Measurements from ENCODE around the gene PTDSS2. TPM values are rescaled to one million over a fixed set of nuclear protein-coding genes. Genes with fewer than 3 reads are reported as not detected.
A peak's percentile ranks its signal among the peaks of the same experiment; 100 is the strongest.

The PTDSS2 gene
- total and polyA plus RNA-seq, 9 of the 15 experiments (the other 6 are each of a cell fraction or from before 2014, with no cell fraction given), result 0.45 to 53.9 (median 17.2) TPM

- TF ChIP-seq POLR2AphosphoS5 (IDR thresholded peaks at IDR 0.05; ENCODE audit: control insufficient read depth, insufficient read depth, low read depth, low read length) (peak; percentile 52; the same call in 1 of the 2 replicates), ATF2 (CRISPR knock-in tag; IDR thresholded peaks at IDR 0.05) (peak; percentile 58; the same call in 1 of the 2 replicates), TFAP4 (CRISPR knock-in tag; IDR thresholded peaks at IDR 0.05; ENCODE audit: borderline replicate concordance) (peak; percentile 79; the same call in 1 of the 2 replicates), SRSF7 (optimal IDR thresholded peaks at IDR 0.05; ENCODE audit: low read depth, low read length) (no peak), ZFP36 (IDR thresholded peaks at IDR 0.05; ENCODE audit: low read depth, low read length, partially characterized antibody) (no peak), ZBTB1 (CRISPR knock-in tag; IDR thresholded peaks at IDR 0.05; ENCODE audit: borderline replicate concordance, low read depth) (no peak; the same call in 1 of the 2 replicates), NEUROD1 (IDR thresholded peaks at IDR 0.05; ENCODE audit: borderline replicate concordance, low read depth, low read length, partially characterized antibody) (peak; percentile 48), KLF10 (CRISPR knock-in tag; IDR thresholded peaks at IDR 0.05) (no peak), EP300 (IDR thresholded peaks at IDR 0.05; ENCODE audit: low read length) (no peak), ZBTB17 (CRISPR knock-in tag; IDR thresholded peaks at IDR 0.05) (peak; percentile 23; the same call in 1 of the 2 replicates), PYGO2 (tag; IDR thresholded peaks at IDR 0.05) (no peak), MXI1 (IDR thresholded peaks at IDR 0.05; ENCODE audit: low read depth, low read length) (0 out of 2 replicates have a peak, but pooled peaks have one; percentile 57), SMARCC2 (IDR thresholded peaks at IDR 0.05; ENCODE audit: low read depth) (no peak), MCM7 (IDR thresholded peaks at IDR 0.05) (no peak), RUNX1 (IDR thresholded peaks at IDR 0.05; ENCODE audit: low read depth) (no peak), POLR2H (tag; IDR thresholded peaks at IDR 0.05; ENCODE audit: low read depth) (no peak; the same call in 1 of the 2 replicates), SIN3A (IDR thresholded peaks at IDR 0.05; ENCODE audit: borderline replicate concordance in 2 of 2, control insufficient read depth in 1 of 2, low read depth in 2 of 2, low read length in 2 of 2) (peak in 1 of 2 experiments; percentile 27; a peak in 2 of 4 replicates), ERF (CRISPR knock-in tag; IDR thresholded peaks at IDR 0.05) (0 out of 2 replicates have a peak, but pooled peaks have one; percentile 7), ZNF23 (CRISPR knock-in tag; IDR thresholded peaks at IDR 0.05) (no peak), CBFA2T3 (IDR thresholded peaks at IDR 0.05) (no peak), CCAR2 (IDR thresholded peaks at IDR 0.05; ENCODE audit: low read depth, low read length) (no peak)
- TF ChIP-seq, protein P1, sequence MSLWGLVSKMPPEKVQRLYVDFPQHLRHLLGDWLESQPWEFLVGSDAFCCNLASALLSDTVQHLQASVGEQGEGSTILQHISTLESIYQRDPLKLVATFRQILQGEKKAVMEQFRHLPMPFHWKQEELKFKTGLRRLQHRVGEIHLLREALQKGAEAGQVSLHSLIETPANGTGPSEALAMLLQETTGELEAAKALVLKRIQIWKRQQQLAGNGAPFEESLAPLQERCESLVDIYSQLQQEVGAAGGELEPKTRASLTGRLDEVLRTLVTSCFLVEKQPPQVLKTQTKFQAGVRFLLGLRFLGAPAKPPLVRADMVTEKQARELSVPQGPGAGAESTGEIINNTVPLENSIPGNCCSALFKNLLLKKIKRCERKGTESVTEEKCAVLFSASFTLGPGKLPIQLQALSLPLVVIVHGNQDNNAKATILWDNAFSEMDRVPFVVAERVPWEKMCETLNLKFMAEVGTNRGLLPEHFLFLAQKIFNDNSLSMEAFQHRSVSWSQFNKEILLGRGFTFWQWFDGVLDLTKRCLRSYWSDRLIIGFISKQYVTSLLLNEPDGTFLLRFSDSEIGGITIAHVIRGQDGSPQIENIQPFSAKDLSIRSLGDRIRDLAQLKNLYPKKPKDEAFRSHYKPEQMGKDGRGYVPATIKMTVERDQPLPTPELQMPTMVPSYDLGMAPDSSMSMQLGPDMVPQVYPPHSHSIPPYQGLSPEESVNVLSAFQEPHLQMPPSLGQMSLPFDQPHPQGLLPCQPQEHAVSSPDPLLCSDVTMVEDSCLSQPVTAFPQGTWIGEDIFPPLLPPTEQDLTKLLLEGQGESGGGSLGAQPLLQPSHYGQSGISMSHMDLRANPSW (CRISPR knock-in tag; IDR thresholded peaks at IDR 0.05), result no peak
These were observed at the start of gene PTDSS2 (continued) for GRCh38 chr11:449889-450808.
